Esophagus squamous epithelium (tissue), 5 donors: ENCODE measurements around the gene SMYD2. TPM values are rescaled to one million over a fixed set of nuclear protein-coding genes. Genes with fewer than 3 reads are reported as not detected.
A peak's percentile ranks its signal among the peaks of the same experiment; 100 is the strongest.

Source experiments
- DNase-seq: peaks from one replicate; lab custom pipeline; 2025; lab: John Stamatoyannopoulos, UW
- H3K27ac ChIP-seq, 4 donors: fragments of 200-600 bp; sonication (generic); one replicate each; pipeline ENCODE4 v1.5.1; 2016 to 2019; ENCODE audit warnings: mild to moderate bottlenecking in 1 of 4
- H3K27me3 ChIP-seq, 4 donors: fragments of 200-600 bp; sonication (generic); 1 replicate in 3 of 4; 2 replicates in 1 of 4; pipeline versions ENCODE4 v1.5.1 to v1.6.0; 2017 to 2021; ENCODE audit warnings: antibody characterized with exemption in 1 of 4
- H3K36me3 ChIP-seq, 3 donors: fragments of 200-600 bp; sonication (generic); one replicate each; pipeline ENCODE4 v1.5.1; 2016 to 2019
- H3K4me1 ChIP-seq, 3 donors: fragments of 200-600 bp; sonication (generic); one replicate each; pipeline ENCODE4 v1.5.1; 2017 to 2019
- H3K4me3 ChIP-seq, 4 donors: fragments of 200-600 bp; sonication (generic); 1 replicate in 3 of 4; 2 replicates in 1 of 4; pipeline ENCODE4 v1.5.1; 2016 to 2019; ENCODE audit warnings: mild to moderate bottlenecking in 2 of 4, moderate library complexity in 1 of 4
- H3K9me3 ChIP-seq, 3 donors: fragments of 200-600 bp; sonication (generic); one replicate each; pipeline ENCODE4 v1.5.1; 2016 to 2019
- POLR2A ChIP-seq, 4 donors: fragments of 450-650 bp; IDR thresholded peaks; one replicate each; pipeline ENCODE4 v1.6.1; 2017; ENCODE audit warnings: antibody characterized with exemption in 4 of 4, mild to moderate bottlenecking in 4 of 4, moderate library complexity in 3 of 4
- WGBS, 2 donors: methylation state at CpG; one replicate each; pipeline ENCODE4 v1.1.5; 2018; 5-methylcytosine and 5-hydroxymethylcytosine counted together
- intact Hi-C: fragments of 100-400 bp; cut with DNase I; formaldehyde crosslinking; loops from one replicate; pipeline ENCODE4 v1.15.0; 2022
- total RNA-seq, 4 donors: library from RNA; depleted of rRNA; stranded (reverse); fragments of >200 nt; gene quantifications; one replicate each; pipeline ENCODE4 v1.1.0, GENCODE V29; 2016
- TF ChIP-seq, protein P1 (sequence below), 6 experiments: fragments of 450-650 bp in 4 of 6; fragments of 200-600 bp in 2 of 6; sonication (generic) in 2 of 6; IDR thresholded peaks; one replicate each; pipeline ENCODE4 v1.5.1; 2016 to 2019; ENCODE audit warnings: antibody characterized with exemption in 6 of 6, mild to moderate bottlenecking in 4 of 6, moderate library complexity in 4 of 6
- donor health status: DM: yes; HTN: yes; CAD: no.

SMYD2 gene
- total RNA-seq, 4 donors from 2014 or later = 19.0 to 35.5 (median 30.4) TPM

DNA sequence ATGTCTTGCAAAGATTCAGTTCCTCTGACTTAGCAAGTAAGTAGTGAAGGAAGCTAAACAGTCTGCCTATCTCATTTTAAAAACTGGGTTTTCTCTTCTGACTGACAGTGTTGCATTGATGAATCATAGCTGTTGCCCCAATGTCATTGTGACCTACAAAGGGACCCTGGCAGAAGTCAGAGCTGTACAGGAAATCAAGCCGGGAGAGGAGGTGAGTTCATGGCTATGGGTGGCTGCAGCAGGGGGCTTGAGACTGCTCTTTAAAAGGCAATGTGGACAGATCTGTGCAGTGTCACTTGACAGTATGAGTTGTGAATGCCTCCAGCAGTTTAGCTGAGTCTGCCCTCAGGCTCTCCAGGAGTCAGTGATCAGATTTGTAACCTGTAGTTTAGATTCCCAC is 46.6 kb downstream of the SMYD2 start:
- Histone ChIP-seq H3K4me1 (peaks cover 12 to 39% (median 21%) of the 10 kb centered on the region in 3 donors), H3K27me3 (no peaks in the 10 kb centered on the region), H3K27ac (no peak overlapping the region), H3K36me3 (peaks cover 0 to 38% (median 0%) of the 10 kb centered on the region in 3 donors), H3K4me3 (no peak overlapping the region), H3K9me3 (no peaks in the 10 kb centered on the region)
- TF ChIP-seq POLR2A (IDR thresholded peaks at IDR 0.05) = no peak
- TF ChIP-seq, protein P1, sequence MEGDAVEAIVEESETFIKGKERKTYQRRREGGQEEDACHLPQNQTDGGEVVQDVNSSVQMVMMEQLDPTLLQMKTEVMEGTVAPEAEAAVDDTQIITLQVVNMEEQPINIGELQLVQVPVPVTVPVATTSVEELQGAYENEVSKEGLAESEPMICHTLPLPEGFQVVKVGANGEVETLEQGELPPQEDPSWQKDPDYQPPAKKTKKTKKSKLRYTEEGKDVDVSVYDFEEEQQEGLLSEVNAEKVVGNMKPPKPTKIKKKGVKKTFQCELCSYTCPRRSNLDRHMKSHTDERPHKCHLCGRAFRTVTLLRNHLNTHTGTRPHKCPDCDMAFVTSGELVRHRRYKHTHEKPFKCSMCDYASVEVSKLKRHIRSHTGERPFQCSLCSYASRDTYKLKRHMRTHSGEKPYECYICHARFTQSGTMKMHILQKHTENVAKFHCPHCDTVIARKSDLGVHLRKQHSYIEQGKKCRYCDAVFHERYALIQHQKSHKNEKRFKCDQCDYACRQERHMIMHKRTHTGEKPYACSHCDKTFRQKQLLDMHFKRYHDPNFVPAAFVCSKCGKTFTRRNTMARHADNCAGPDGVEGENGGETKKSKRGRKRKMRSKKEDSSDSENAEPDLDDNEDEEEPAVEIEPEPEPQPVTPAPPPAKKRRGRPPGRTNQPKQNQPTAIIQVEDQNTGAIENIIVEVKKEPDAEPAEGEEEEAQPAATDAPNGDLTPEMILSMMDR (IDR thresholded peaks at IDR 0.05) = no peak
- intact Hi-C loops = loop anchor here (5.0 kb wide), 1 partner anchor 65 kb away; no protein-coding TSS in a partner anchor
- WGBS, 2 donors = 80 to 86% methylated on average over 1 of the region's 1 CpG
- no peak for DNase-seq

DNA sequence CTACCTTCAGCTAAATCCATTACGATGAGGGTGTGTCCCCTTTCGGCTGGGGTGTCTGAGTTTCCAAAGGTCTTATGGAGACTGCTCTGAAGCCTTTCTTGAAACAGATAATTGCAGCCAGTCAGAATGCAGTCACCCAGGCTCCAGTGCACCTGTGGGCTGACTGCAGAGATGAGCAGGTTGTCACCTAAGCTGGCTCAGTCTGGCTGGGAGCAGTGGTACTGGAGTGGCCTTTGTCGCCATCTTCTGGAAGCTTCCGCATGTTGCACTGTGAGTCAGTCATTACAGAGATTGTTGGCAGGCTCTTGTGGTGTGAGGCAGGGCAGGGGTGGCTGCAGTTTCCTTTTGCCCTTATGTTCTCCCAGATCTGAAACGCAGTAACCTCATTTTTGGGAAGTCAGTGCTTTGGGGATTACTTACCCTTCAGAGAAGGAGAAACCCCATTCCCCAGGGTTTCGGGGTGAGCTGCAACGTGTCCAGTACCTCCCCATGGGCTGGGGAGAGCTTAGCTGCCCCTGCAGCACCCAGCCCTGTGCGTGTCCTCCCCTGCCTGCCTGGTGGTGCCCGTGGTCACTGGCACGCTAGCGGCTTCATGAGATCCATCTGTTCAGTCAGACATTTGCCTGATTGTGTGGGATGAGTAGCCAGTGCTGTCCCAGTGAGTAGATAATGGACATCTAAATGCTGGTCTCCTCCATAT is 48.0 kb downstream of the SMYD2 start:
- Histone ChIP-seq H3K9me3 (no peaks in the 10 kb centered on the region), H3K4me3 (no peak overlapping the region), H3K27ac (peak overlapping the region in 2 of 4 donors; percentile 19 to 68), H3K36me3 (peaks cover 0 to 36% (median 0%) of the 10 kb centered on the region in 3 donors), H3K4me1 (peaks cover 12 to 45% (median 25%) of the 10 kb centered on the region in 3 donors), H3K27me3 (no peaks in the 10 kb centered on the region)
- DNase-seq = no peak
- TF ChIP-seq, protein P1 (IDR thresholded peaks at IDR 0.05) = peak; percentile 67 to 93 (median 88)
- TF ChIP-seq POLR2A (IDR thresholded peaks at IDR 0.05) = no peak
- intact Hi-C loops = loop anchor here (5.0 kb wide), 1 partner anchor 67 kb away; no protein-coding TSS in a partner anchor
- 37 to 71% methylated on average over 6 to 8 of the region's 11 CpGs for WGBS, 2 donors

DNA sequence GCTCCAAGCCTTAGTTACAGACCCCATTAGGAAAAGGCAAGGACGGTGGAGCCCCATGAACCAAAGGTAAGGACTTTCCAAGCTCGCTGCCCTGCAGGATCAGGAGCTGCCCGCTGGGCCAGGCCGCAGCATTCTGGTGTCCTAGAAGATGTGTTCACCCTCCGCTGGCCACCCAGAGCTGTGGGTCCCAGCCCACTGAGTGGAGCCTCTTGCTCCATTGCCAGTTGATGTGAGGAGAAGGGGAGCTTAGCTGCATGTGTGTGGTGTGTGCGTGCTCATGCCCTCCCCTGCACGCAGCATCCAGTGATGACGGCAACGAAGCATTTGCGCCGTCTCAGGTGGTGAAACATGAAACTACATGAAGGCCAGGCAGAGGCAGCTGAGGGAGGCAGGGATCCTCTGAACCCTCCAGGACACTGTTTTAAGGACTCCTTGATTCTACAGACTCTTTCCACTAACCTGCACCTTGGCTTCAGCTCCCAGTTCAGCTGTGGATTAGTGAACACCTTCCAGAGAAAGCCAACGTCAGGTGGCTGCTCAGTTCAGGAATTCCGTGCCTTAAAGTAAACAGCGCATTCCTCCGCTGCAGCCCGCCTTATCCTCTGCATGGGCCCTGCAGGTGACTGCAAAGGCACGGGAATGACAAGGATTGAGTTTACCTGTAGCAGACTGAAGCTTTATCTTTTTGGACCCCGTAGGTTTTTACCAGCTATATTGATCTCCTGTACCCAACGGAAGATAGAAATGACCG is 48.7 kb downstream of the SMYD2 start:
- Histone ChIP-seq H3K4me1 (peaks cover 12 to 45% (median 25%) of the 10 kb centered on the region in 3 donors), H3K4me3 (no peak overlapping the region), H3K27ac (peak overlapping the region; percentile 18 to 74 (median 66)), H3K27me3 (no peaks in the 10 kb centered on the region), H3K9me3 (no peaks in the 10 kb centered on the region), H3K36me3 (peaks cover 0 to 41% (median 0%) of the 10 kb centered on the region in 3 donors)
- 49 to 61% methylated on average over 9 to 15 of the region's 20 CpGs for WGBS, 2 donors
- no peak for TF ChIP-seq POLR2A (IDR thresholded peaks at IDR 0.05)
- TF ChIP-seq, protein P1 (IDR thresholded peaks at IDR 0.05) = no peak
- DNase-seq = no peak
- intact Hi-C loops = loop anchor here (5.0 kb wide), 2 partner anchors 67 to 258 kb away; no protein-coding TSS in a partner anchor

DNA sequence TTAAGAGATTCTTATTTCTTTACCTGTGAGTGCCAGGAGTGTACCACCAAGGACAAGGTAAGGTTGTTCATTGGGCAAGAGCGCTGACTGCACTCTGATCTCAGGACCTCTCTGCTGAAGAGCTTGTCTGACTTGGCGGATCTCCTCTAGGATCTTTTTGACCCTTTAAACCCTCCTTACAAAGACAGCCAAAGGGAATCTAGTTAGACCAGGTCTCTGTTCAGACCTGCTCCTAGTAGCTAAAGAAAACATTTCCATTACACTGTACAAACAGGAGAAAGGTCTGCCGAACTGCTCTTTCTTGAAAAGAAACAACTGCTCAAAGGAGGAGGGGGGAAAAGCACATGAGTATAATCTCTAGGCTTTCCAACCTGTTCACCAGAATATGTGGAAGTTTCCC is 49.3 kb downstream of the SMYD2 start:
- Histone ChIP-seq H3K27me3 (no peaks in the 10 kb centered on the region), H3K9me3 (no peaks in the 10 kb centered on the region), H3K27ac (peak overlapping the region; percentile 18 to 74 (median 66)), H3K36me3 (peaks cover 0 to 40% (median 0%) of the 10 kb centered on the region in 3 donors), H3K4me1 (peaks cover 12 to 45% (median 25%) of the 10 kb centered on the region in 3 donors), H3K4me3 (no peak overlapping the region)
- WGBS, 2 donors = 50 to 52% methylated on average over 3 of the region's 3 CpGs
- TF ChIP-seq, protein P1 (IDR thresholded peaks at IDR 0.05) = no peak
- TF ChIP-seq POLR2A (IDR thresholded peaks at IDR 0.05) = no peak
- no peak for DNase-seq
- intact Hi-C loops = loop anchor here (5.0 kb wide), 1 partner anchor 257 kb away; no protein-coding TSS in a partner anchor
